Adrenal gland (tissue), 5 donors: Measurements from ENCODE around the gene PPAT.

ENCODE experiments used
- POLR2A ChIP-seq, 2 donors: fragments of 450-650 bp; IDR thresholded peaks; one replicate each; pipeline ENCODE4 v1.6.1; 2017; ENCODE audit warnings: antibody characterized with exemption in 2 of 2, mild to moderate bottlenecking in 2 of 2, moderate library complexity in 1 of 2
- TF ChIP-seq, protein P1 (sequence below), 6 experiments: fragments of 450-650 bp in 4 of 6; fragments of 200-600 bp in 2 of 6; sonication (generic) in 1 of 6; IDR thresholded peaks; 1 replicate in 5 of 6; 2 replicates in 1 of 6; pipeline versions ENCODE4 v1.5.1 to v1.8.0; 2016 to 2021; ENCODE audit warnings: antibody characterized with exemption in 6 of 6, mild to moderate bottlenecking in 2 of 6, moderate library complexity in 1 of 6
- donor health status: DM: no; HTN: no; CAD: no.

DNA sequence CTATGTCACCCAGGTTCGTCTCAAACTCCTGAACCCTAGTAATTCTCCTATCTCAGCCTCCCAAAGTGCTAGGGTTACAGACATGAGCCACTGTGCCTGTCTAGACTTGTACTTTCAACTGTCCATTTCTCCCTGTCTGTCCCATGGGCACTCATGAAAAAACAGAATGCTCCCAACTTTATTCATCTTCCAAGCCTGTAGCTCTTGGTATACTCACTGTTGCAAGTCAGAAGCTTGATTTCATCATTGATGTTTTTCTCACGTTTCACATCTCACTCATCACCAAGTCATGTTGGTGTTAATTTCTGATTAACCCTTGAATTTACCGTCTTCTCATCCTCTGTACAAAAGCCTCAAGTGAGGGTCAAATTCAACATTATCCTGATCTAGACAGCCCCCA lies 24.7 kb upstream of the PPAT start:
- TF ChIP-seq, protein P1, sequence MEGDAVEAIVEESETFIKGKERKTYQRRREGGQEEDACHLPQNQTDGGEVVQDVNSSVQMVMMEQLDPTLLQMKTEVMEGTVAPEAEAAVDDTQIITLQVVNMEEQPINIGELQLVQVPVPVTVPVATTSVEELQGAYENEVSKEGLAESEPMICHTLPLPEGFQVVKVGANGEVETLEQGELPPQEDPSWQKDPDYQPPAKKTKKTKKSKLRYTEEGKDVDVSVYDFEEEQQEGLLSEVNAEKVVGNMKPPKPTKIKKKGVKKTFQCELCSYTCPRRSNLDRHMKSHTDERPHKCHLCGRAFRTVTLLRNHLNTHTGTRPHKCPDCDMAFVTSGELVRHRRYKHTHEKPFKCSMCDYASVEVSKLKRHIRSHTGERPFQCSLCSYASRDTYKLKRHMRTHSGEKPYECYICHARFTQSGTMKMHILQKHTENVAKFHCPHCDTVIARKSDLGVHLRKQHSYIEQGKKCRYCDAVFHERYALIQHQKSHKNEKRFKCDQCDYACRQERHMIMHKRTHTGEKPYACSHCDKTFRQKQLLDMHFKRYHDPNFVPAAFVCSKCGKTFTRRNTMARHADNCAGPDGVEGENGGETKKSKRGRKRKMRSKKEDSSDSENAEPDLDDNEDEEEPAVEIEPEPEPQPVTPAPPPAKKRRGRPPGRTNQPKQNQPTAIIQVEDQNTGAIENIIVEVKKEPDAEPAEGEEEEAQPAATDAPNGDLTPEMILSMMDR (IDR thresholded peaks at IDR 0.05) = no peak
- TF ChIP-seq POLR2A (IDR thresholded peaks at IDR 0.05) = no peak
